ENCODE measurements around the gene NR2F1.
A peak's percentile ranks its signal among the peaks of the same experiment; 100 is the strongest.

Gene NR2F1

DNA sequence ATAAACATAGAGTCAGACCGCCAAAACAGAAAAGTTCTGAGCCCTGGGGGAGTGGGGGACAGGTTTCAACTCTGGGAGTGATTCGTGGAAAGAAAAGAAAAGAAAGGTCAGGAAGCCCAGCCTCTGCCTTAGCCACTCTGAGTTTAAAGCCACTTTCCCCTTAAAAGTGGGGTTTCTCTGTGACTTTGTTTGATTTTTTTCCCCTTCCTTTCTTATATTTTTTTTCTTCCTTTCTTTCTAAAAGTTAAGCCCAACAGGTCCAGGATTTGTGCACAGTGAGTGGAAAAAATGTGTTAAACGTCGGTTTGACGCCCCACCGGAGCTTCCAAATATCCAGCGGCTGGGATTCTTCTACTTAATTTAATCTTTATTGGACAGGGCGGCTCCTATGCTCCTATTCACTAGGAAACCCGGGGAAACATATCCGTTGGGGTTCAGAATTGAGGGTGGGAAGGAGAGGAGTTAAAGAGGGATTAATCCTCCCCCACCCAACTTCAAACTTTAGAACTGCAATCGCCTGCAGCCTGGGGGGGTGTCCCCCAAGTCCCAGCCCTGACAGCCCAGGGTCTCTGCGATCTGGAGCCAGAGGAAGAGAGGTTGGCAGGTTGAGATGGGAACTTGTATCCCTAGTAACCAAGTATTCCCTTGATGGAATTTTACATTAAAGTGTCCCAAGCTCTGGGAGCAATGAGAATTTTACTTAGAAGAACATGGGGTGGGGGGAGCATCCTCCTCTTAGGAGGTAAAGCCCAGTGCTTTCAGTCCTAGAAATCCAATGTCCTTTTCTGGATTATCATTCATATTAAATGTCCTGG, 8.3 kb upstream of the NR2F1 start:
- TF ChIP-seq GATA3 (IDR thresholded peaks at IDR 0.05; ENCODE audit: low read depth, low read length), result no peak

DNA sequence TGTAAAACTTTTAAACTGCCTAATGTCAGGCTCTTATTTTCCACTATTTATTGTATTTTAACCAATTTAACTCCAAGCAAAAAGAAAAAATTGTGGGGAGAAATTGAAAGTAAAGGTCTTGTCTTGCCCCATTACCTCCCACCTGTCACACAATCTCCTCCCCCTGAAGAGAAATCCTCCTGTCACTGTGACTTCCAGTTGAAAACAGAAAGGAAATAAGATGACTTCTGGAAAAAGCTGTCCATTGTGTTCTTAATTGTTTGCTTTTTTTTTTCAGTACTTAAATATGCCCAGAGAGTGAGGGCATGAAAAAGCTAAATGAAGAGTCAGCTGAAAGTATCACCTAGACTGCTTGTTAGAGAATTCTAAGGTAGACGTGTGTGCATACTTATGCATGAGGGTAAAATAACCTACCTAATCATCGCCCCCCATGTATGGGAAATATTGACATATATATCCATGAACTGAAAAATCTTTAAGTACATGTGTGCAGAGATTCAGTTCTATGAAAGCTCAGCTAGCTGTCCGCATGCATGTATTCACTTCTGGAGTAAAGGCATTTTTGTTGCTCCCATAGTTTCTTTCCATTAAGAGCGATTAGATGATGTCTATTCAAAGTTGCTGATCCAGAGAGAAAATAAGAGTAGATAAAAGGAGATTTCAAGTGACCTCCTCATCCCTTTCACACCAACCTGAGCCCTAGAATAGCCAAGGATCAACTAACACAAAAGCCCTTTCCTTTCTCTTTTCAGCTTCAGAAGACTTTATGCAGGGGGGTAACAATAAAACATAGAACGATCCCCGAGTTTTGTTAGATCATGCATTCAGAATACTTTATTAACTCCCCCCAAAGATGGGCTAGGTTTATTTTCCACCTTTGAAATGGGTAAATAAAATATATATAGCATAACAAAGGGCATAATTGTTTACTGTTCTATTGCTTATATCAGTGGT, 7.3 kb upstream of the NR2F1 start:
- TF ChIP-seq GATA2 (IDR thresholded peaks at IDR 0.05; ENCODE audit: low read depth, low read length) (no peak), GATA3 (IDR thresholded peaks at IDR 0.05; ENCODE audit: low read depth, low read length) (no peak)

DNA sequence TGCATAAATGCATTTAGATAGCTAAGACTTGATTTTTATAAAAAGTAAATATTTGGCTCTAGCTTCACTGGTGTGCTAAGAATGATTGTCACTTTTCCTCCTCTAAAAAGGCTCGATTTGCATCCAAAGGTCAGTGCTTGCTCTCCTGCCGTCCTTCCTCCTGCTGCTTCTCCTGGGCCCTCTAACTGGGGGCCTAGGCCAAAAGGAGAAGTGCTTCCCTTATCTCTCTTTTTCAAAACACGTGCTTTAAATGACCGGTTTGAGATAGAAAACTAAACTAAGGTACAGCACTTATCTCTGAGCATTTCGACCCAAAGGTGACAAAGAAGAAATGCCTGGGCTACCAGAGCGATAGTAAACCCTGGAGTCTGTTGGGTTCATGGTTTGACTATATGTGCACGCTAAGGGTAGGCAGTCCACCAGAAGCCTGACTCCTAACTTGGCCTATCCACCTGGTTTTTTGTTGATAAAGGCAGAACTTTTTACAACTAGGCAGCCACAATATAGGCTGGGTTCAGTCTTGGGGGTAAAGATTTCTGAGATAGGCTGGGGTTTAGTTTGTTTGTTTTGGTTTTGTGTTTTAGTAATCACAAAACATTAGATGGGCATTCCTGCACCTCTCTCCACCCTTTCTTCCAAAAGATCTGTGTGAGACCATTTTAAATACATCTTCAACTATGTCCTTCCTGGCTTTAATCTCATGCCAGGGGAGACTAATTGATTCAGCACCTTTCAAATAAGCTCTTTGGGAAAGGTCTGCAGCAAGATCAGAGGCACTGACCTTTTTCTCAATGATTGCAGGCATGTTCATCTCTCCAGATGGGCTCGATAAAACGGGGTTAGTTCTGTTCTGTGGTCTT, 5.8 kb upstream of the NR2F1 start:
- TF ChIP-seq GATA2 (IDR thresholded peaks at IDR 0.05; ENCODE audit: low read depth, low read length) (no peak), GATA3 (IDR thresholded peaks at IDR 0.05; ENCODE audit: low read depth, low read length) (no peak)

DNA sequence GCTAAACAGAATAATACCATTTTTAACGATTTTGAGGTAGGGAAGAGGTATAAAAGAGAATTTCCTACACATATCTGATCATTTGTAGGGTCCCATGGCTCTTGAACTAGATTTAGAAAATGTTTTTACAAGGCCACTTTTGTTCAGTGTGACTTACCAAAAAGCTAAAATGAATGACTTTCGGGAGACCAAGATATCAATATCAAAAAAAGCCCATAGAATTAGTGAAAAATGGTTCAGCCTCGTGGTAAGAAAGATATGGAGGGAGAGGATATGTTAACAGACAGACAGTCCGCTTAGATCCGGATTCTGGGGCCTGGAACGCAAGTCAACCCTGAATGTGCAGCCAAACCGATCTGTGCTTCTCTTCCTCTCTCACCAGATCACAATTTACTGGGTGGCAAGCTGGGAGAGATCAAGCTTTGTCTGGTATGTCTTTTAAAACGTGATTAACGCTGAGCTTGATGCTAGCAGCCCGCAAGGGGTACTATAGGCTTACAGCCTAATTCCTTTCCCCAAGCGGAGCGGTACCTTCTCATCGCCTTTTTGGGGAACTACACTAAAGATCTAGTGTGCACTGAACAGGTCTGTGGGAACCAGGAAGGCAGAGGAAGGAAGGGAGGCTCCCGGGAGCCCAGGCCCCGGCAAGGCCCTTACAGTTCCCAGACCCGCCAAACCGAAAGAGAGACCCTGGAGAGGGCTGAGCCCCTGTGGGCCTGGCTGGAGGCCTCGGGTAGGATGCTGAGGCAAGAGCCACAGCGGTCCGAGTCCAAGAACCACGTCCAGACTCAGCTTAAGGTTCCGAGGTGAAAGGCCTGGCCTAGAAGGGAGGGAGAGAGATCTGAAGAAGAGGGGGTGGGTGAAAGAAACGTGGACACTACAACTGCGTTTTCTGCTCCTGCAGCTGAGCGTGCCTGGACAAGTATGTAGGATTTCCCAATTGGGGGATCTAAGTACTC, 4.9 kb upstream of the NR2F1 start:
- TF ChIP-seq GATA2 (IDR thresholded peaks at IDR 0.05; ENCODE audit: low read depth, low read length) (no peak), GATA3 (IDR thresholded peaks at IDR 0.05; ENCODE audit: low read depth, low read length) (no peak)

DNA sequence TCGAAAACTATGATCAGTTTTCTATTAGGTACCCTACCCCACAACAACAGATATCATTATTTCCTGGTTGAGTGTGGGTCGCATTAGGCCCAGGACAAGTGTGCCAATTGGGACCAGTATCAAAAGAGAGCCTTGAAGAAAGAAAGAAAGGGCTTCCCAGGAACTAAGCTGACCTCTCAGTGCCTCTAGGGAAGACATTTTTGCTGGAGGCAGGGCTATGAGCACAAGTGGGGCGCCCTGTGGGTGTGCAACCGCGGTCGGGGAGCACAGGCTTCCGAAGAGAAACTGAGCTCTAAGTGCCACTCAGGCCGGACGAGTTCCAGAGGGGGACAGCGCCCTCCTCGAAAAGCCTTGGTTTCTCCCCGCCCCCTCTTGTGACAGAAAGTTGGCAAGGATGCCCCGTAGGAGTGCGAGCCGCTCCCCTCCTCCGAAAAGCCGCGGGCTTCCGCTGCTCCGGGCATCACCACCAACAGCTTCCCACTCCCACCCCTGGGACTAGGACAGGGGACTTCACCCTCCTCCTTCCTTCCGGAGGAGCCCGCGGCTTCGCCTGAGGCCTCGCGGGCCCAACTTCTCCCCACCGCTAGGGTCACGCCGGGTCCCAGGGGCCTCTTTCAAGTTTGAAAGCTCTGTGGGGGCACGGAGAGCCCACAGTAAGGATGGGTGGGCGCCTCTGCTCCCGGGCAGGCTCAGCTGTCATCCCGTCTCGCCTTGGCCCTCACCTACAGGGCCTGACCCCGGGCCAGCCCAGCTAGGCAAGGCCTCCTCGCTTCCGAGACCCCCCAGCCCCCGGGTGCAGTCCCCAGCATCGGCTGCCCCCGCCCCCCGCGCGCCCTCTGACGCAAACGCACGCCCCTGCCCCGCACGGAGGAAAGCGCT, 4.0 kb upstream of the NR2F1 start:
- TF ChIP-seq GATA2 (IDR thresholded peaks at IDR 0.05; ENCODE audit: low read depth, low read length) (no peak), GATA3 (IDR thresholded peaks at IDR 0.05; ENCODE audit: low read depth, low read length) (no peak)

DNA sequence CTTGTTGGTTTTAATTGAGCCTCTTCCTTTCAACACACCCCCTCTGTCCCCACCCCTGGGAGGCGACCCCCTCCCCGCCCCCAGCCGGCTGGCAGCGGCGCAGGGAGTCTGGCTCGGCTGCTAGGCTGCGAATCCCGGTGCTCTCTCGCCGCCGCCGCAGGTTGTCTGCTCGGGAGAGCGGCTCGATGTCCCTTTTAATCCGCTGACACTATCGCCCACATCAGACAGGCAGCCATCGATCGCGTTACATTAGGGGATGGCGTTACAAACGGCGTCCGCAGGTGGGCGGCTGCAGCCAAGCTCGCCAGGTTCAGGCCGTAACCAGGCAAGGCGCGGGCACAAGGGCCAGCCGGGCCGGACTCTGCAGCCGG, 3.3 kb upstream of the NR2F1 start:
- TF ChIP-seq GATA2 (IDR thresholded peaks at IDR 0.05; ENCODE audit: low read depth, low read length) (peak; percentile 85), GATA3 (IDR thresholded peaks at IDR 0.05; ENCODE audit: low read depth, low read length) (no peak)

DNA sequence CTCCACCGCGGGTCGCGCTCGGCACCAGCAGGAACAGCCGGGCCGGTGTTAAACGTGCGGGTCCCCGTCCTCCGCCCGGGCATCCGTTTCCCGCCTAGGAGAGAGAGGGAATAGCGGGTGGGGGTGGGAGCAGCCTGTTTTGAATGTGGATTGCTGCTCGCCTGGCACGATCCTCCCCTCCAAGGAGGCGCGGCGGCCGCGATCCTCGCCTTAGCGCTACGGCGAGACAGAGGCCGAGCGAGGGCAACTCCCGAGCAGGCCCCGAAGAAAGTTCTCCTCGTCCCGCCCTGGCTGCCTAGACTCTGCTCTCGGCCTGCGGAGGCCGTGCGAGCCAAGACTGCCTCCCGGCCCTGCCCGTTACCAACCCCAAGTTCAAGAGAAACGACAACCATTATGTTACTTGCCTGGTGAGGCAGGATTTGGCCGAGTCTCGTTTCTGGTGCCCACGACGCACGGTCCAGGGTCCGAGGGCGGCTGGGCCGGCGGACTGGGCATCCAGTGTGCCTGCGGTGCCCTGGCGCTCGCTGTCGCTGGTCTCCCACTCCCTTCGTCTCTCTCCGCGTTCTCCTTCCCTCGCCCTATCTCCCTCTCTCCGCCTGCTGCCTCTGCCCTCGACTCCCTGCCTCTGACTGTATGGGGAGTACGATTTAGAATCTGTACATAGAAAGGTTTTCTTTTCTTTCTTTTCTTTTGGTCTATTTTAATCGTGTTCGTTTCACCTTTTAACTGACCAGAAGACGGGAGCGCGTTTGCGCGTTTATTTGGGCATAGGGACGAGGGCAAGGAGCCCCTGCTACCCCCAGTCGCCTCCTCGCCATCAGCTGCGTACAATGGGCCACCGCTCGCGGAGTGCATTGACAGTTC, 2.7 kb upstream of the NR2F1 start:
- TF ChIP-seq GATA2 (IDR thresholded peaks at IDR 0.05; ENCODE audit: low read depth, low read length) (no peak), GATA3 (IDR thresholded peaks at IDR 0.05; ENCODE audit: low read depth, low read length) (no peak)

DNA sequence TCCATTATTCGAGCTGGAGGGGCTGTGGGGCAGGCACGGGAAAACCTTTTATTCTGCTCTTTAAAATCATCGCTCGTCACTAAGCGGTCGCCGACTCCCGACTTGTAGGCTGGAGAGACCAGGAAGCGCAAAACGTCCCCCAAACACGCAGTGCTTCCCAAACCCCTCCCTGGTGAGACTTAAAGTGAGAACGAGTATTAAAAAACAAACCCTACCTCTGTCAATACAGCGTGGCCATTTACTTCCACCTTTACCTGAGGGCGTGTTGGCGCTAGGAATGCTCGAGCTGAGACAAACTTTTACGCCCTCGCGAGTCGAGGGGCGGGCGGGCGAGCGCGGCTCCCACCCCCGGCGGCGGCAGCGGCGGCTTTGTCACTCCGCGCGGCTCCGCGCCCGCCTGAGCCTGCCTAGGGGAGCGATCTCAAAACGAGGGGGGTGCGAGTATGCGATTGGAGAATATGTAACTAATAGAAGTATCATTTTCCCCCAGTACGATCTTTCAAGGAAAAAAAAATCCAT, 2.0 kb upstream of the NR2F1 start, which contains the start of gene NR2F1-AS1:
Gene NR2F1-AS1 (minus strand): TSS at position 293 of the 519 bp plus-strand sequence.
- TF ChIP-seq GATA3 (IDR thresholded peaks at IDR 0.05; ENCODE audit: low read depth, low read length), result no peak
- TF ChIP-seq GATA2 (IDR thresholded peaks at IDR 0.05; ENCODE audit: low read depth, low read length), result no peak

DNA sequence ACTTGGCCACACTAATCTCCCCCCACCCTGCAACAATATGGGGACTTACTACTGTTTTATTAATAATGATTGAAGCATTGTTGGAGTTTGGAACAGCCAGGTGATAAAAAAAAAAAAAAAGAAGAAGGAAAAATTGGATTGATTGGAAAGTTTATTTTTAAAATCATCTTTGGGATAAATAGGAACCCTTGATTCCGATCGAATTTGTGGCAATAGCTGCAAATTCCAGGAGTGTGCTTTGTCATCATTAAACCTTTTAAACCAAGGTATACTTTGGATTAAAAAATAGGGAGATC, 907 bp upstream of the NR2F1 start:
- no peak for TF ChIP-seq GATA2 (IDR thresholded peaks at IDR 0.05; ENCODE audit: low read depth, low read length)
- TF ChIP-seq GATA3 (IDR thresholded peaks at IDR 0.05; ENCODE audit: low read depth, low read length), result no peak

DNA sequence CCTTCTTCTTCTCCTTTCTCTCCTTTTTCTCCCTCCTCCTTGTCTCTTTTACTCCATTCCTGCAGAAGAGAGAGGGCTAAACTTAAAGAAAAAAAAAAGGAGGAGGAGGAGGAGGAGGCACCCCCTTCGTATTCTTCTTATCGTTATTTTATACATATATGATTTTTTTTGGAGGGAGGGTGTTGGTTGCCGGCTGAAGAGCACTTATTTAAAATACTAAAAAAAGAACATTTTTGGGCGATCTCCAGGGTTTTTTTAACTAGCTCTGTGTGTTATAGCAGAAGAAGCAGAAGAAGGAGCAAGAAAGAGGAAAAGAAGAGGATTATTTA, 381 bp downstream of the NR2F1 start:
- no peak for TF ChIP-seq GATA3 (IDR thresholded peaks at IDR 0.05; ENCODE audit: low read depth, low read length)
- no peak for TF ChIP-seq GATA2 (IDR thresholded peaks at IDR 0.05; ENCODE audit: low read depth, low read length)

Data from SH-SY5Y (cell line).